GM23338 (cell line): Measurements from ENCODE around the gene SLC24A4. TPM values are rescaled to one million over a fixed set of nuclear protein-coding genes. Genes with fewer than 3 reads are reported as not detected.

Experiments
- ATAC-seq: fragments of 200-7000 bp; cut with Tn5 transposase; 3 replicates; pipeline ENCODE4 v1.9.1; 2020
- DNase-seq: peaks from one replicate; pipeline ENCODE4 v3.0.0-alpha.2; 2015; ENCODE audit warnings: low spot score
- H2AFZ ChIP-seq: fragments of 200-600 bp; sonication (generic); 2 replicates; pipeline ENCODE4 v1.8.0; 2016; ENCODE audit warnings: antibody characterized with exemption, mild to moderate bottlenecking, moderate library complexity
- H3F3A ChIP-seq: fragments of 200-600 bp; sonication (generic); replicated peaks from 2 replicates; pipeline ENCODE4 v1.8.0; 2017; ENCODE audit warnings: antibody characterized with exemption, mixed run types, low read depth
- H3K27ac ChIP-seq: fragments of 200-600 bp; sonication (generic); 2 replicates; pipeline ENCODE4 v1.6.1; 2016; ENCODE audit warnings: low read depth
- H3K27me3 ChIP-seq: fragments of 200-600 bp; sonication (generic); 2 replicates; pipeline ENCODE4 v1.8.0; 2016; ENCODE audit warnings: mild to moderate bottlenecking, mixed run types, moderate library complexity; ENCODE audit not compliant: insufficient read depth
- H3K36me3 ChIP-seq: fragments of 200-600 bp; sonication (generic); 2 replicates; pipeline ENCODE4 v1.8.0; 2016; ENCODE audit warnings: mild to moderate bottlenecking; ENCODE audit not compliant: insufficient read depth
- H3K4me1 ChIP-seq: fragments of 200-600 bp; sonication (generic); 2 replicates; pipeline ENCODE4 v1.8.0; 2016; ENCODE audit warnings: mild to moderate bottlenecking, moderate library complexity; ENCODE audit not compliant: insufficient read depth
- H3K4me2 ChIP-seq: fragments of 200-600 bp; sonication (generic); 2 replicates; pipeline ENCODE4 v1.7.1; 2017; ENCODE audit warnings: mixed run types
- H3K4me3 ChIP-seq: fragments of 200-600 bp; sonication (generic); 2 replicates; pipeline ENCODE4 v1.6.1; 2016; ENCODE audit warnings: mixed run types
- H3K79me2 ChIP-seq: fragments of 200-600 bp; sonication (generic); replicated peaks from 2 replicates; pipeline ENCODE4 v1.8.0; 2017; ENCODE audit warnings: mild to moderate bottlenecking; ENCODE audit not compliant: insufficient read depth
- H3K9me2 ChIP-seq: fragments of 200-600 bp; sonication (generic); 2 replicates; pipeline ENCODE4 v1.8.0; 2017; ENCODE audit not compliant: insufficient read depth
- H4K20me1 ChIP-seq: fragments of 200-600 bp; sonication (generic); replicated peaks from 2 replicates; pipeline ENCODE4 v1.8.0; 2017; ENCODE audit warnings: mild to moderate bottlenecking; ENCODE audit not compliant: insufficient read depth
- H3K27ac Mint-ChIP-seq: 2 replicates; pipeline ENCODE4 v1.8.0; 2020; ENCODE audit warnings: inconsistent platforms, mild to moderate bottlenecking, moderate library complexity, mixed read lengths
- H3K27me3 Mint-ChIP-seq: 3 replicates; pipeline ENCODE4 v1.8.0; 2022; ENCODE audit warnings: low read depth, mild to moderate bottlenecking, moderate library complexity, mixed read lengths, inconsistent platforms; ENCODE audit not compliant: insufficient read depth, poor library complexity
- H3K36me3 Mint-ChIP-seq: 3 replicates; pipeline ENCODE4 v1.8.0; 2021; ENCODE audit warnings: low read depth, mild to moderate bottlenecking, inconsistent platforms, moderate library complexity, mixed read lengths
- H3K4me1 Mint-ChIP-seq: 3 replicates; pipeline ENCODE4 v1.8.0; 2020; ENCODE audit warnings: mild to moderate bottlenecking, inconsistent platforms, mixed read lengths
- H3K4me3 Mint-ChIP-seq: 3 replicates; pipeline ENCODE4 v1.8.0; 2021; ENCODE audit warnings: moderate library complexity, mild to moderate bottlenecking, inconsistent platforms, mixed read lengths
- H3K9me3 Mint-ChIP-seq: 3 replicates; pipeline ENCODE4 v1.8.0; 2020; ENCODE audit warnings: moderate library complexity, mild to moderate bottlenecking, inconsistent platforms, mixed read lengths
- CREB1 ChIP-seq: fragments of 250-450 bp; sonication (Bioruptor Pico); IDR thresholded peaks from 2 replicates; pipeline ENCODE4 v1.5.0; 2020; ENCODE audit warnings: low read depth, mild to moderate bottlenecking, moderate library complexity
- ETS1 ChIP-seq: IDR thresholded peaks from 2 replicates; pipeline ENCODE4 v1.6.1; 2016; ENCODE audit warnings: antibody characterized with exemption
- EZH2 ChIP-seq: fragments of 200-600 bp; sonication (generic); IDR thresholded peaks from one replicate; pipeline ENCODE4 v1.8.0; 2017; ENCODE audit warnings: antibody characterized with exemption, mild to moderate bottlenecking, low read depth; ENCODE audit not compliant: unreplicated experiment
- EZH2phosphoT487 ChIP-seq: fragments of 200-600 bp; sonication (generic); IDR thresholded peaks from one replicate; pipeline ENCODE4 v1.8.1; 2018; ENCODE audit warnings: antibody characterized with exemption; ENCODE audit not compliant: unreplicated experiment
- JUNB ChIP-seq: IDR thresholded peaks from one replicate; pipeline ENCODE4 v1.6.1; 2016; ENCODE audit warnings: antibody characterized with exemption; ENCODE audit not compliant: unreplicated experiment
- POLR2AphosphoS5 ChIP-seq: IDR thresholded peaks from 2 replicates; pipeline ENCODE4 v1.6.1; 2016; ENCODE audit warnings: antibody characterized with exemption, low read depth
- REST ChIP-seq: IDR thresholded peaks from one replicate; pipeline ENCODE4 v1.6.1; 2018; ENCODE audit warnings: antibody characterized with exemption; ENCODE audit not compliant: unreplicated experiment
- ZNF114 ChIP-seq: fragments of 250-450 bp; sonication (Bioruptor Pico); IDR thresholded peaks from 2 replicates; pipeline ENCODE4 v1.5.0; 2020; ENCODE audit warnings: mild to moderate bottlenecking, moderate library complexity
- long read RNA-seq: library from polyadenylated mRNA; unstranded; transcript quantifications from one replicate; pipeline ENCODE4 v2.0.0, GENCODE V29; 2020; ENCODE audit not compliant: unreplicated experiment
- polyA plus RNA-seq: library from polyadenylated mRNA; unstranded; fragments of >200 nt; fragmentation: Nextera tagmentation; extraction: Ambion mirVana; gene quantifications from 2 replicates; pipeline ENCODE4 v1.2.1, GENCODE V29; 2016
- total RNA-seq: library from RNA; depleted of rRNA; stranded (reverse); fragments of >200 nt; shearing (Covaris generic); gene quantifications from 2 replicates; pipeline ENCODE4 v1.2.3, GENCODE V29; 2014; rRNA removed
- TF ChIP-seq, protein P1 (sequence below), 2 experiments: fragments of 200-600 bp in 1 of 2; sonication (generic) in 1 of 2; conservative IDR thresholded peaks; 2 replicates each; pipeline versions ENCODE4 v1.5.1 to v1.6.1; 2016 to 2017; ENCODE audit warnings: antibody characterized with exemption in 2 of 2, low read depth in 2 of 2, mild to moderate bottlenecking in 2 of 2, moderate library complexity in 1 of 2

Gene SLC24A4
- total RNA-seq (0.38 and 0.39 TPM in 2 replicates), polyA plus RNA-seq (0.06 and 0.30 TPM in 2 replicates)
- long read RNA-seq, result 0 reads

- Mint-ChIP-seq H3K27ac (no peak within 1 kb of the TSS), H3K9me3 (no peaks in the 10 kb centered on the region), H3K4me3 (peak within 1 kb of the TSS; percentile 74), H3K36me3 (no peaks in the 10 kb centered on the region), H3K27me3 (peaks cover 52% of the 10 kb centered on the region), H3K4me1 (peaks cover 10% of the 10 kb centered on the region)
- no peak within 1 kb of the TSS for H3K27ac ChIP-seq
- peaks cover 9% of the 10 kb centered on the region; the same call in 1 of the 2 replicates for H3K4me1 ChIP-seq
- H3K9me2 ChIP-seq, result 0 out of 2 replicates have a peak, but pooled peaks cover 4% of the 10 kb centered on the region
- H4K20me1 ChIP-seq, result peaks cover 9% of the 10 kb centered on the region; the same call in 1 of the 2 replicates
- TF ChIP-seq, protein P1, sequence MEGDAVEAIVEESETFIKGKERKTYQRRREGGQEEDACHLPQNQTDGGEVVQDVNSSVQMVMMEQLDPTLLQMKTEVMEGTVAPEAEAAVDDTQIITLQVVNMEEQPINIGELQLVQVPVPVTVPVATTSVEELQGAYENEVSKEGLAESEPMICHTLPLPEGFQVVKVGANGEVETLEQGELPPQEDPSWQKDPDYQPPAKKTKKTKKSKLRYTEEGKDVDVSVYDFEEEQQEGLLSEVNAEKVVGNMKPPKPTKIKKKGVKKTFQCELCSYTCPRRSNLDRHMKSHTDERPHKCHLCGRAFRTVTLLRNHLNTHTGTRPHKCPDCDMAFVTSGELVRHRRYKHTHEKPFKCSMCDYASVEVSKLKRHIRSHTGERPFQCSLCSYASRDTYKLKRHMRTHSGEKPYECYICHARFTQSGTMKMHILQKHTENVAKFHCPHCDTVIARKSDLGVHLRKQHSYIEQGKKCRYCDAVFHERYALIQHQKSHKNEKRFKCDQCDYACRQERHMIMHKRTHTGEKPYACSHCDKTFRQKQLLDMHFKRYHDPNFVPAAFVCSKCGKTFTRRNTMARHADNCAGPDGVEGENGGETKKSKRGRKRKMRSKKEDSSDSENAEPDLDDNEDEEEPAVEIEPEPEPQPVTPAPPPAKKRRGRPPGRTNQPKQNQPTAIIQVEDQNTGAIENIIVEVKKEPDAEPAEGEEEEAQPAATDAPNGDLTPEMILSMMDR (conservative IDR thresholded peaks at IDR 0.05; ENCODE audit: low read depth in 2 of 2), result no peak
- TF ChIP-seq CREB1 (no peak), JUNB (no peak), ZNF114 (CRISPR knock-in tag) (no peak), REST (no peak), EZH2 (no peak), EZH2phosphoT487 (no peak), POLR2AphosphoS5 (no peak)
- peak within 1 kb of the TSS; percentile 99 for H2AFZ ChIP-seq
- H3K27me3 ChIP-seq, result peaks cover 80% of the 10 kb centered on the region
- H3K4me2 ChIP-seq, result peak within 1 kb of the TSS; percentile 92
- H3K4me3 ChIP-seq, result peak within 1 kb of the TSS; percentile 73
- H3K79me2 ChIP-seq, result no peaks in the 10 kb centered on the region
- no peaks in the 10 kb centered on the region for H3K36me3 ChIP-seq
- DNase-seq (peak; percentile 69), ATAC-seq (peak; percentile 72)
- H3F3A ChIP-seq, result no peaks in the 10 kb centered on the region
These were observed at the start of gene SLC24A4 for GRCh38 chr14:92323011-92323915. TSS of gene SLC24A4 (plus strand) at chr14:92323165. CDS start at chr14:92323831, 666 bp downstream.

DNA sequence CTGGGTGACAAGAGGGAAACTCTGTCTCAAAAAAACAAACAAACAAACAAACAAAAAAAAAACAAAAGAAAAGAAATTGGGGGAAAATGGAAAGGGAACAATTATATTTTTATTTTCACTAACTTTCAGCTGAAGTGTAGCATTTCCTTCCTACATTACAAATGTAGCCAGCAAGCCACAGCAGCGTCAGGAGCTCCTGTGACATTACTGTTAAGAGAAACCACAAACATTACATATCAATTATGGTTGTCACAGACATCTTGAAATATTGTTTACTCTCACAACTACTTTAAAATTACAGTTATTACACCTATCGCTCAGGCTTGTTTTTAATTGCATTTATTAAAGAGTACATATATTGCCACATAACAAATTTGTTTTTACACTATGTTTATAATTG is 49.8 kb upstream of the SLC24A4 start:
- no peaks in the 10 kb centered on the region for H3K36me3 Mint-ChIP-seq
- ATAC-seq, result no peak
- no peak overlapping the region for H2AFZ ChIP-seq
- no peak overlapping the region for H3K27ac ChIP-seq
- H3K4me2 ChIP-seq, result no peak overlapping the region
- H3K4me3 Mint-ChIP-seq, result no peak overlapping the region
- H3K9me3 Mint-ChIP-seq, result no peaks in the 10 kb centered on the region; the same call in 2 of the 3 replicates
- no peaks in the 10 kb centered on the region for H3K36me3 ChIP-seq
- H3K4me1 Mint-ChIP-seq, result no peaks in the 10 kb centered on the region
- H3K9me2 ChIP-seq, result no peaks in the 10 kb centered on the region
- H3K27me3 ChIP-seq, result no peaks in the 10 kb centered on the region
- H3K27ac Mint-ChIP-seq, result no peak overlapping the region
- no peak for DNase-seq
- H4K20me1 ChIP-seq, result no peaks in the 10 kb centered on the region
- no peaks in the 10 kb centered on the region for H3K4me1 ChIP-seq
- H3K79me2 ChIP-seq, result no peaks in the 10 kb centered on the region
- peaks cover 8% of the 10 kb centered on the region for H3K27me3 Mint-ChIP-seq
- no peaks in the 10 kb centered on the region for H3F3A ChIP-seq
- H3K4me3 ChIP-seq, result no peak overlapping the region
- TF ChIP-seq ETS1, result no peak
- no peak for TF ChIP-seq POLR2AphosphoS5
